NB4 (cell line): ENCODE results near the gene TRAPPC12.

Source experiments
- POLR2A ChIP-seq: IDR thresholded peaks from 2 replicates; pipeline ENCODE4 v1.6.1; 2011; ENCODE audit warnings: mild to moderate bottlenecking; ENCODE audit not compliant: insufficient read length; ENCODE audit errors: extremely low read depth
- TF ChIP-seq, protein P1 (sequence below): IDR thresholded peaks from one replicate; pipeline ENCODE4 v1.5.1; 2012; ENCODE audit warnings: low read depth, low read length

- TF ChIP-seq, protein P1, sequence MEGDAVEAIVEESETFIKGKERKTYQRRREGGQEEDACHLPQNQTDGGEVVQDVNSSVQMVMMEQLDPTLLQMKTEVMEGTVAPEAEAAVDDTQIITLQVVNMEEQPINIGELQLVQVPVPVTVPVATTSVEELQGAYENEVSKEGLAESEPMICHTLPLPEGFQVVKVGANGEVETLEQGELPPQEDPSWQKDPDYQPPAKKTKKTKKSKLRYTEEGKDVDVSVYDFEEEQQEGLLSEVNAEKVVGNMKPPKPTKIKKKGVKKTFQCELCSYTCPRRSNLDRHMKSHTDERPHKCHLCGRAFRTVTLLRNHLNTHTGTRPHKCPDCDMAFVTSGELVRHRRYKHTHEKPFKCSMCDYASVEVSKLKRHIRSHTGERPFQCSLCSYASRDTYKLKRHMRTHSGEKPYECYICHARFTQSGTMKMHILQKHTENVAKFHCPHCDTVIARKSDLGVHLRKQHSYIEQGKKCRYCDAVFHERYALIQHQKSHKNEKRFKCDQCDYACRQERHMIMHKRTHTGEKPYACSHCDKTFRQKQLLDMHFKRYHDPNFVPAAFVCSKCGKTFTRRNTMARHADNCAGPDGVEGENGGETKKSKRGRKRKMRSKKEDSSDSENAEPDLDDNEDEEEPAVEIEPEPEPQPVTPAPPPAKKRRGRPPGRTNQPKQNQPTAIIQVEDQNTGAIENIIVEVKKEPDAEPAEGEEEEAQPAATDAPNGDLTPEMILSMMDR: no peak
- TF ChIP-seq POLR2A: no peak
These were observed 49.6 kb downstream of the TRAPPC12 start for GRCh38 chr2:3429066-3429610.
